Activated naive CD8-positive, alpha-beta T cell treated with anti-CD3 and anti-CD28 coated beads, Interleukin-2, amount 10 ng/mL, durations not matched to agents 7 days and 5 days (primary cell): ENCODE results near the gene RASAL3. TPM values are rescaled to one million over a fixed set of nuclear protein-coding genes. Genes with fewer than 3 reads are reported as not detected.
"Not testable (repeated sequence)": the region's sequence is repeated elsewhere in the genome, so short reads cannot be mapped to it uniquely, and the experiment has no call there.

Experiments used
- ATAC-seq: fragments of 150-1000 bp; cut with Tn5 transposase; one replicate; pipeline ENCODE4 v1.10.0; 2021; ENCODE audit warnings: low read depth, moderate library complexity
- POLR2A ChIA-PET: fragments of 350-600 bp; sonication (Branson Sonifier 250); formaldehyde crosslinking; loops from one replicate; lab custom pipeline; 2021; ENCODE audit warnings: antibody characterized with exemption; lab: Charles Lee
- DNase-seq: peaks from one replicate; pipeline ENCODE4 v3.0.0; 2021
- H3K27ac Mint-ChIP-seq: one replicate; pipeline ENCODE4 v1.8.0; 2022; ENCODE audit warnings: mild to moderate bottlenecking, mixed read lengths
- H3K27me3 Mint-ChIP-seq: one replicate; pipeline ENCODE4 v1.8.0; 2022; ENCODE audit warnings: mild to moderate bottlenecking, moderate library complexity, mixed read lengths
- H3K36me3 Mint-ChIP-seq: one replicate; pipeline ENCODE4 v1.8.0; 2021; ENCODE audit warnings: mild to moderate bottlenecking, mixed read lengths
- H3K4me1 Mint-ChIP-seq: one replicate; pipeline ENCODE4 v1.8.0; 2021; ENCODE audit warnings: mixed read lengths
- H3K4me3 Mint-ChIP-seq: one replicate; pipeline ENCODE4 v1.8.0; 2022; ENCODE audit warnings: mild to moderate bottlenecking, moderate library complexity, mixed read lengths
- H3K9me3 Mint-ChIP-seq: one replicate; pipeline ENCODE4 v1.8.0; 2021; ENCODE audit warnings: mixed read lengths
- total RNA-seq, 2 experiments: library from RNA; stranded (reverse); gene quantifications; one replicate each; pipeline ENCODE4 v1.2.3, GENCODE V29; 2021

RASAL3 gene
- total RNA-seq, 2 experiments from 2014 or later: 168 to 172 TPM

GRCh38 chr19:15422296-15423075 is 41.9 kb downstream of the RASAL3 start:
- ATAC-seq (no peak), DNase-seq (no peak)
- no peaks in the 10 kb centered on the region for H3K27me3 Mint-ChIP-seq
- H3K4me3 Mint-ChIP-seq: no peak overlapping the region
- peaks cover 19% of the 10 kb centered on the region for H3K4me1 Mint-ChIP-seq
- no peak overlapping the region for H3K27ac Mint-ChIP-seq
- POLR2A ChIA-PET: interaction anchor here (1.6 to 4.5 kb wide), 2 partner anchors 7 to 133 kb away, joined by 5 to 32 read pairs; no protein-coding TSS in a partner anchor
- H3K36me3 Mint-ChIP-seq: peaks cover 41% of the 10 kb centered on the region
- peaks cover 2% of the 10 kb centered on the region for H3K9me3 Mint-ChIP-seq

- Mint-ChIP-seq H3K9me3 (peaks cover 2% of the 10 kb centered on the region), H3K4me3 (no peak overlapping the region), H3K4me1 (peaks cover 24% of the 10 kb centered on the region), H3K36me3 (peaks cover 39% of the 10 kb centered on the region), H3K27ac (no peak overlapping the region), H3K27me3 (no peaks in the 10 kb centered on the region)
- POLR2A ChIA-PET: interaction anchor here (1.6 to 4.5 kb wide), 2 partner anchors 8 to 134 kb away, joined by 5 to 32 read pairs; no protein-coding TSS in a partner anchor
- DNase-seq: no peak
- no peak for ATAC-seq
Measured at GRCh38 chr19:15421721-15422260, 42.6 kb downstream of the RASAL3 start.

GRCh38 chr19:15421136-15421695 is 43.1 kb downstream of the RASAL3 start:
- ATAC-seq: no peak
- Mint-ChIP-seq H3K36me3 (peaks cover 38% of the 10 kb centered on the region), H3K4me3 (no peak overlapping the region), H3K9me3 (peaks cover 2% of the 10 kb centered on the region), H3K27ac (no peak overlapping the region), H3K4me1 (peaks cover 26% of the 10 kb centered on the region), H3K27me3 (no peaks in the 10 kb centered on the region)
- no peak for DNase-seq
- POLR2A ChIA-PET: interaction anchor here (1.6 to 4.5 kb wide), 3 partner anchors 9 to 135 kb away, joined by 5 to 50 read pairs (median 32); no protein-coding TSS in a partner anchor

GRCh38 chr19:15419413-15420025 is 44.8 kb downstream of the RASAL3 start:
- peaks cover 2% of the 10 kb centered on the region for H3K9me3 Mint-ChIP-seq
- H3K27me3 Mint-ChIP-seq: no peaks in the 10 kb centered on the region
- peak overlapping the region; percentile 100 for H3K27ac Mint-ChIP-seq
- peak overlapping the region; percentile 98 for H3K4me3 Mint-ChIP-seq
- no peak for ATAC-seq
- DNase-seq: no peak
- H3K4me1 Mint-ChIP-seq: peaks cover 25% of the 10 kb centered on the region
- peaks cover 34% of the 10 kb centered on the region for H3K36me3 Mint-ChIP-seq
- POLR2A ChIA-PET: interaction anchor here (0.7 to 4.8 kb wide), 28 partner anchors 10 to 318 kb away, joined by 3 to 88 read pairs (median 6); partner anchors contain the start of genes AKAP8, BRD4, PGLYRP2 and RASAL3

- peak; percentile 94 for ATAC-seq
- H3K36me3 Mint-ChIP-seq: peaks cover 31% of the 10 kb centered on the region
Measured at GRCh38 chr19:15418579-15419412, 45.5 kb downstream of the RASAL3 start, which contains the start of gene AKAP8L. Gene AKAP8L (minus strand): TSS chr19:15418988. CDS start chr19:15418923, 65 bp downstream.

GRCh38 chr19:15418231-15418578 is 46.1 kb downstream of the RASAL3 start:
- DNase-seq (no peak), ATAC-seq (no peak)
- H3K27ac Mint-ChIP-seq: peak overlapping the region; percentile 100
- POLR2A ChIA-PET: interaction anchor here (0.7 to 4.8 kb wide), 22 partner anchors 8 to 142 kb away, joined by 3 to 88 read pairs (median 10); partner anchors contain the start of genes AKAP8, BRD4, RASAL3 and WIZ
- no peaks in the 10 kb centered on the region for H3K27me3 Mint-ChIP-seq
- H3K4me1 Mint-ChIP-seq: peaks cover 30% of the 10 kb centered on the region
- no peaks in the 10 kb centered on the region for H3K9me3 Mint-ChIP-seq
- peak overlapping the region; percentile 98 for H3K4me3 Mint-ChIP-seq
- peaks cover 26% of the 10 kb centered on the region for H3K36me3 Mint-ChIP-seq

More at GRCh38 chr19:15418579-15419412, 45.5 kb downstream of the RASAL3 start, which contains the start of gene AKAP8L:
- Mint-ChIP-seq H3K27me3 (no peaks in the 10 kb centered on the region), H3K4me1 (peaks cover 25% of the 10 kb centered on the region), H3K9me3 (peaks cover 2% of the 10 kb centered on the region), H3K4me3 (peak within 1 kb of the TSS; percentile 98), H3K27ac (peak within 1 kb of the TSS; percentile 100)
- POLR2A ChIA-PET: interaction anchor here (0.7 to 4.8 kb wide), 30 partner anchors 9 to 318 kb away, joined by 3 to 88 read pairs (median 4); partner anchors contain the start of genes AKAP8, BRD4, PGLYRP2 and RASAL3
- DNase-seq: peak; percentile 96

- POLR2A ChIA-PET: interaction anchor here (1.0 to 4.8 kb wide), 6 partner anchors 12 to 139 kb away, joined by 3 to 88 read pairs (median 30); partner anchors contain the start of gene AKAP8
- H3K27me3 Mint-ChIP-seq: no peaks in the 10 kb centered on the region
- peak overlapping the region; percentile 100 for H3K27ac Mint-ChIP-seq
- H3K36me3 Mint-ChIP-seq: peaks cover 23% of the 10 kb centered on the region
- H3K9me3 Mint-ChIP-seq: no peaks in the 10 kb centered on the region
- H3K4me1 Mint-ChIP-seq: peaks cover 30% of the 10 kb centered on the region
- no peak for ATAC-seq
- H3K4me3 Mint-ChIP-seq: peak overlapping the region; percentile 98
- DNase-seq: no peak
Measured at GRCh38 chr19:15417699-15418098, 46.6 kb downstream of the RASAL3 start.

- Mint-ChIP-seq H3K27ac (no peak overlapping the region), H3K27me3 (no peaks in the 10 kb centered on the region), H3K4me1 (peaks cover 25% of the 10 kb centered on the region), H3K4me3 (no peak overlapping the region), H3K36me3 (peaks cover 17% of the 10 kb centered on the region), H3K9me3 (no peaks in the 10 kb centered on the region)
- no peak for DNase-seq
- ATAC-seq: no peak
- POLR2A ChIA-PET: no interaction called here
Measured at GRCh38 chr19:15412832-15413231, 51.5 kb downstream of the RASAL3 start.

- H3K9me3 Mint-ChIP-seq, H3K27ac Mint-ChIP-seq, H3K27me3 Mint-ChIP-seq, DNase-seq, H3K4me3 Mint-ChIP-seq, ATAC-seq: not testable (repeated sequence)
- Mint-ChIP-seq H3K4me1 (peaks cover 14% of the 10 kb centered on the region), H3K36me3 (peaks cover 13% of the 10 kb centered on the region)
- POLR2A ChIA-PET: interaction anchor here (0.9 kb wide), 1 partner anchor 113 kb away, joined by 4 read pairs; no protein-coding TSS in a partner anchor
Measured at GRCh38 chr19:15411351-15411750, 53.0 kb downstream of the RASAL3 start.

- no peak for ATAC-seq
- Mint-ChIP-seq H3K36me3 (peaks cover 4% of the 10 kb centered on the region), H3K4me3 (no peak overlapping the region), H3K9me3 (no peaks in the 10 kb centered on the region), H3K27me3 (no peaks in the 10 kb centered on the region), H3K4me1 (peaks cover 14% of the 10 kb centered on the region), H3K27ac (peak overlapping the region; percentile 52)
- DNase-seq: no peak
- POLR2A ChIA-PET: interaction anchor here (0.6 kb wide), 1 partner anchor 106 kb away, joined by 3 read pairs; no protein-coding TSS in a partner anchor
Measured at GRCh38 chr19:15404780-15405211, 59.5 kb downstream of the RASAL3 start.

GRCh38 chr19:15404097-15404779 is 60.1 kb downstream of the RASAL3 start:
- POLR2A ChIA-PET: interaction anchor here (3.2 kb wide), 1 partner anchor 15 kb away, joined by 9 read pairs; the partner anchor contains the start of gene AKAP8L
- H3K4me1 Mint-ChIP-seq: peaks cover 13% of the 10 kb centered on the region
- no peaks in the 10 kb centered on the region for H3K9me3 Mint-ChIP-seq
- peaks cover 4% of the 10 kb centered on the region for H3K36me3 Mint-ChIP-seq
- H3K4me3 Mint-ChIP-seq: no peak overlapping the region
- ATAC-seq: no peak
- no peak for DNase-seq
- peak overlapping the region; percentile 52 for H3K27ac Mint-ChIP-seq
- no peaks in the 10 kb centered on the region for H3K27me3 Mint-ChIP-seq
